SK-N-SH treated with all-trans-retinoic acid at 6 μM for 48 hours (cell line): ENCODE measurements around the gene DSTYK.

Source experiments
- ATAC-seq: fragments of 200-7000 bp; cut with Tn5 transposase; 3 replicates; pipeline ENCODE4 v1.9.1; 2020; ENCODE audit warnings: mild to moderate bottlenecking, moderate library complexity
- ARNTL ChIP-seq: fragments of 450-650 bp; formaldehyde crosslinking; IDR thresholded peaks from 2 replicates; pipeline ENCODE4 v1.5.0; 2020; ENCODE audit warnings: low read depth, mild to moderate bottlenecking, moderate library complexity, borderline replicate concordance
- BACH2 ChIP-seq: fragments of 250-450 bp; sonication (Bioruptor Pico); IDR thresholded peaks from 2 replicates; pipeline ENCODE4 v1.9.0; 2021; ENCODE audit warnings: mild to moderate bottlenecking, borderline replicate concordance
- CSDC2 ChIP-seq: fragments of 250-450 bp; sonication (Bioruptor Pico); IDR thresholded peaks from 2 replicates; pipeline ENCODE4 v1.5.0; 2020; ENCODE audit warnings: mild to moderate bottlenecking, moderate library complexity
- ESRRG ChIP-seq: fragments of 250-450 bp; sonication (Bioruptor Pico); IDR thresholded peaks from 2 replicates; pipeline ENCODE4 v1.6.1; 2021; ENCODE audit warnings: mild to moderate bottlenecking
- GLIS3 ChIP-seq: fragments of 250-450 bp; sonication (Bioruptor Pico); IDR thresholded peaks from 2 replicates; pipeline ENCODE4 v1.5.0; 2020; ENCODE audit warnings: mild to moderate bottlenecking, moderate library complexity
- ISL1 ChIP-seq: fragments of 250-450 bp; sonication (Bioruptor Pico); IDR thresholded peaks from 2 replicates; pipeline ENCODE4 v2.1.2; 2022; ENCODE audit warnings: mild to moderate bottlenecking, moderate library complexity
- OSR1 ChIP-seq: fragments of 250-450 bp; sonication (Bioruptor Pico); IDR thresholded peaks from 2 replicates; pipeline ENCODE4 v1.8.0; 2022; ENCODE audit warnings: moderate library complexity, mild to moderate bottlenecking, inconsistent platforms
- PPARA ChIP-seq: fragments of 250-450 bp; sonication (Bioruptor Pico); IDR thresholded peaks from 2 replicates; pipeline ENCODE4 v1.5.0; 2020; ENCODE audit warnings: mild to moderate bottlenecking, borderline replicate concordance
- RARB ChIP-seq: fragments of 250-450 bp; sonication (Bioruptor Pico); IDR thresholded peaks from 2 replicates; pipeline ENCODE4 v1.8.0; 2021; ENCODE audit warnings: mild to moderate bottlenecking, moderate library complexity
- SNAI2 ChIP-seq: fragments of 250-450 bp; sonication (Bioruptor Pico); IDR thresholded peaks from 2 replicates; pipeline ENCODE4 v1.5.0; 2020; ENCODE audit warnings: mild to moderate bottlenecking, moderate library complexity
- TCF4 ChIP-seq: fragments of 250-450 bp; sonication (Bioruptor Pico); IDR thresholded peaks from 2 replicates; pipeline ENCODE4 v1.8.0; 2021; ENCODE audit warnings: mild to moderate bottlenecking, moderate library complexity, borderline replicate concordance
- TOX ChIP-seq: fragments of 250-450 bp; sonication (Bioruptor Pico); IDR thresholded peaks from 2 replicates; pipeline ENCODE4 v1.8.0; 2021; ENCODE audit warnings: mild to moderate bottlenecking, moderate library complexity, borderline replicate concordance
- ZC3H10 ChIP-seq: fragments of 250-450 bp; sonication (Bioruptor Pico); IDR thresholded peaks from 2 replicates; pipeline ENCODE4 v1.5.1; 2021; ENCODE audit warnings: mild to moderate bottlenecking, moderate library complexity
- ZFP3 ChIP-seq: fragments of 250-450 bp; sonication (Bioruptor Pico); IDR thresholded peaks from 2 replicates; pipeline ENCODE4 v1.5.0; 2020; ENCODE audit warnings: mild to moderate bottlenecking, moderate library complexity
- ZFP30 ChIP-seq: fragments of 450-650 bp; formaldehyde crosslinking; IDR thresholded peaks from 2 replicates; pipeline ENCODE4 v1.5.0; 2022; ENCODE audit warnings: mild to moderate bottlenecking, moderate library complexity
- ZNF565 ChIP-seq: fragments of 450-650 bp; formaldehyde crosslinking; conservative IDR thresholded peaks from 2 replicates; pipeline ENCODE4 v1.5.0; 2020; ENCODE audit warnings: low read depth, mild to moderate bottlenecking, moderate library complexity
- ZNF70 ChIP-seq: fragments of 450-650 bp; formaldehyde crosslinking; IDR thresholded peaks from 2 replicates; pipeline ENCODE4 v1.5.0; 2020; ENCODE audit warnings: mild to moderate bottlenecking, moderate library complexity
- ZNF8 ChIP-seq: fragments of 450-650 bp; formaldehyde crosslinking; IDR thresholded peaks from 2 replicates; pipeline ENCODE4 v1.5.0; 2020; ENCODE audit warnings: mild to moderate bottlenecking, moderate library complexity
- TF ChIP-seq, protein P1 (sequence below): fragments of 250-450 bp; sonication (Bioruptor Pico); IDR thresholded peaks from 2 replicates; pipeline ENCODE4 v1.8.0; 2020; ENCODE audit warnings: mild to moderate bottlenecking, moderate library complexity, borderline replicate concordance
- TF ChIP-seq, protein P2 (sequence below): fragments of 250-450 bp; sonication (Bioruptor Pico); IDR thresholded peaks from 2 replicates; pipeline ENCODE4 v1.5.1; 2021; ENCODE audit warnings: mild to moderate bottlenecking, moderate library complexity
- TF ChIP-seq, protein P3 (sequence below): fragments of 250-450 bp; sonication (Bioruptor Pico); IDR thresholded peaks from 2 replicates; pipeline ENCODE4 v1.8.0; 2021; ENCODE audit warnings: low read depth, mild to moderate bottlenecking, moderate library complexity, borderline replicate concordance
- TF ChIP-seq, protein P4 (sequence below): fragments of 250-450 bp; sonication (Bioruptor Pico); IDR thresholded peaks from 2 replicates; pipeline ENCODE4 v1.5.0; 2020; ENCODE audit warnings: mild to moderate bottlenecking, moderate library complexity

DSTYK gene

DNA sequence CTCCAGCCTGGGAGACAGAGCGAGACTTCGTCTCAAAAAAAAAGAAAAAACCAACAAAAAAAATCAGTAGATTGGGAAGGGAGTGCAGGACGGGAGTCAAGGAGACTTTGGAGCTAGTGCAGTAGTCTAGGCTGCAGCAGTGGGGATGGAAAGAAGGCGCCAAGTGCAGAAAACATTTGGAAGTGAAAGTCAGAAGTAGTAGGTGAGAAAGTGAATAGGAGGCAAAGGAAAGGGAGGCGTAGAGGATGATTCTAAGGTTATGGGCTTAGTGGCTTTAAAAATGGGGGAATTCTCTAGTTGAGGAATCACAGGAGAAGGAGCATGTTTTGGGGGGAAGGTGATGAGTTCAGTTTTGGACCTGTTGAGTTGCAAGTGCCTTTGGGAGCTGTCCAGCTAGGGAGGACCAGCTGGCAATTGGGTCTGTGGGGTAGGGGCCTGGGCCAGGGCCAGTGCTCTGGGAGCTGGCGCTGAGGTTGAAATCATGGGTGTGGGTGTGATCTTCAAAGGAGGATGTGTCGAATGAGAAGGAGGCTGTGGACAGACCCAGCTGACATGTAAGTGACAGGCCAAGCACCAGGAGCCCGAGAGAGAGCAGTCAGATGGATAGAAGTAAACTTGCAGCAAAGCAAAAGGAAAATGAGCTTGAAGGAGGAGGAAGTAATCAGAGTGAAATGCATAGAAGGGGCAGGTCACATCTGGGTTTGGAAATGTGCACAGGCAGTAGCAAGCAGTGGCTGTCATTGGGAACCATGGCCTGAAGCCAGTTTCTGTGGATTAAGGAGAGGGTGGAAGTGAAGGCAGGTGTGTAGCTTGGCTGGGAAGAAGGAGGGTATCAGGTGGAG lies 32.1 kb upstream of the DSTYK start:
- TF ChIP-seq ISL1 (CRISPR knock-in tag) (no peak), TCF4 (no peak), SNAI2 (CRISPR knock-in tag) (no peak), ZNF70 (CRISPR knock-in tag) (no peak), ZC3H10 (CRISPR knock-in tag) (no peak), BACH2 (no peak), RARB (CRISPR knock-in tag) (no peak), ZNF565 (no peak), ARNTL (CRISPR knock-in tag) (no peak), ZFP3 (CRISPR knock-in tag) (no peak), ZFP30 (CRISPR knock-in tag) (no peak), CSDC2 (CRISPR knock-in tag) (no peak), OSR1 (CRISPR knock-in tag) (no peak), TOX (CRISPR knock-in tag) (no peak), GLIS3 (CRISPR knock-in tag) (no peak)
- TF ChIP-seq, protein P1, sequence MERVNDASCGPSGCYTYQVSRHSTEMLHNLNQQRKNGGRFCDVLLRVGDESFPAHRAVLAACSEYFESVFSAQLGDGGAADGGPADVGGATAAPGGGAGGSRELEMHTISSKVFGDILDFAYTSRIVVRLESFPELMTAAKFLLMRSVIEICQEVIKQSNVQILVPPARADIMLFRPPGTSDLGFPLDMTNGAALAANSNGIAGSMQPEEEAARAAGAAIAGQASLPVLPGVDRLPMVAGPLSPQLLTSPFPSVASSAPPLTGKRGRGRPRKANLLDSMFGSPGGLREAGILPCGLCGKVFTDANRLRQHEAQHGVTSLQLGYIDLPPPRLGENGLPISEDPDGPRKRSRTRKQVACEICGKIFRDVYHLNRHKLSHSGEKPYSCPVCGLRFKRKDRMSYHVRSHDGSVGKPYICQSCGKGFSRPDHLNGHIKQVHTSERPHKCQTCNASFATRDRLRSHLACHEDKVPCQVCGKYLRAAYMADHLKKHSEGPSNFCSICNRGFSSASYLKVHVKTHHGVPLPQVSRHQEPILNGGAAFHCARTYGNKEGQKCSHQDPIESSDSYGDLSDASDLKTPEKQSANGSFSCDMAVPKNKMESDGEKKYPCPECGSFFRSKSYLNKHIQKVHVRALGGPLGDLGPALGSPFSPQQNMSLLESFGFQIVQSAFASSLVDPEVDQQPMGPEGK (CRISPR knock-in tag) = no peak
- TF ChIP-seq, protein P2, sequence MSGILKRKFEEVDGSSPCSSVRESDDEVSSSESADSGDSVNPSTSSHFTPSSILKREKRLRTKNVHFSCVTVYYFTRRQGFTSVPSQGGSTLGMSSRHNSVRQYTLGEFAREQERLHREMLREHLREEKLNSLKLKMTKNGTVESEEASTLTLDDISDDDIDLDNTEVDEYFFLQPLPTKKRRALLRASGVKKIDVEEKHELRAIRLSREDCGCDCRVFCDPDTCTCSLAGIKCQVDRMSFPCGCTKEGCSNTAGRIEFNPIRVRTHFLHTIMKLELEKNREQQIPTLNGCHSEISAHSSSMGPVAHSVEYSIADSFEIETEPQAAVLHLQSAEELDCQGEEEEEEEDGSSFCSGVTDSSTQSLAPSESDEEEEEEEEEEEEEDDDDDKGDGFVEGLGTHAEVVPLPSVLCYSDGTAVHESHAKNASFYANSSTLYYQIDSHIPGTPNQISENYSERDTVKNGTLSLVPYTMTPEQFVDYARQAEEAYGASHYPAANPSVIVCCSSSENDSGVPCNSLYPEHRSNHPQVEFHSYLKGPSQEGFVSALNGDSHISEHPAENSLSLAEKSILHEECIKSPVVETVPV (CRISPR knock-in tag) = no peak
- TF ChIP-seq, protein P3, sequence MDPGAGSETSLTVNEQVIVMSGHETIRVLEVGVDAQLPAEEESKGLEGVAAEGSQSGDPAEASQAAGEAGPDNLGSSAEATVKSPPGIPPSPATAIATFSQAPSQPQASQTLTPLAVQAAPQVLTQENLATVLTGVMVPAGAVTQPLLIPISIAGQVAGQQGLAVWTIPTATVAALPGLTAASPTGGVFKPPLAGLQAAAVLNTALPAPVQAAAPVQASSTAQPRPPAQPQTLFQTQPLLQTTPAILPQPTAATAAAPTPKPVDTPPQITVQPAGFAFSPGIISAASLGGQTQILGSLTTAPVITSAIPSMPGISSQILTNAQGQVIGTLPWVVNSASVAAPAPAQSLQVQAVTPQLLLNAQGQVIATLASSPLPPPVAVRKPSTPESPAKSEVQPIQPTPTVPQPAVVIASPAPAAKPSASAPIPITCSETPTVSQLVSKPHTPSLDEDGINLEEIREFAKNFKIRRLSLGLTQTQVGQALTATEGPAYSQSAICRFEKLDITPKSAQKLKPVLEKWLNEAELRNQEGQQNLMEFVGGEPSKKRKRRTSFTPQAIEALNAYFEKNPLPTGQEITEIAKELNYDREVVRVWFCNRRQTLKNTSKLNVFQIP = no peak
- ATAC-seq = no peak

DNA sequence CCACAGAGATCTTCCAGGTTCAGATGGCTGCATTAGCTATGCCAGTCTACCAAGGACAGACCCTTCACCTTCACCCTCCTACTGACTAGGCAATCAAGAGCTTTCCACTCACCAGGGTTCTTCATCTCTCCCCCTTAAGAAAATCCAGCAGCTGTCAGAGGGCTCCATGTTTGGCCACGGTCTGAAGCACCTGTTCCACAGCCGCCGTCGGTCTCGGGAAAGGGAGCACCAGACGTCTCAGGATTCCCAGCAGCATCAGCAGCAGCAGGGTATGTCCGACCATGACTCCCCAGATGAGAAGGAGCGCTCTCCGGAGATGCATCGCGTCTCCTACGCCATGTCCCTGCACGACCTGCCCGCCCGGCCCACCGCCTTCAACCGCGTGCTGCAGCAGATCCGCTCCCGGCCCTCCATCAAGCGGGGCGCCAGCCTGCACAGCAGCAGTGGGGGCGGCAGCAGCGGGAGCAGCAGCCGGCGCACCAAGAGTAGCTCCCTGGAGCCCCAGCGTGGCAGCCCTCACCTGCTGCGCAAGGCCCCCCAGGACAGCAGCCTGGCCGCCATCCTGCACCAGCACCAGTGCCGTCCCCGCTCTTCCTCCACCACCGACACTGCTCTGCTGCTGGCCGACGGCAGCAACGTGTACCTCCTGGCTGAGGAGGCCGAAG lies 30.0 kb upstream of the DSTYK start:
- no peak for ATAC-seq
- TF ChIP-seq ESRRG (CRISPR knock-in tag) (no peak), ZNF70 (CRISPR knock-in tag) (no peak), SNAI2 (CRISPR knock-in tag) (no peak), PPARA (CRISPR knock-in tag) (no peak), TOX (CRISPR knock-in tag) (no peak), OSR1 (CRISPR knock-in tag) (no peak), ISL1 (CRISPR knock-in tag) (no peak), ZNF8 (CRISPR knock-in tag) (no peak), GLIS3 (CRISPR knock-in tag) (no peak)

DNA sequence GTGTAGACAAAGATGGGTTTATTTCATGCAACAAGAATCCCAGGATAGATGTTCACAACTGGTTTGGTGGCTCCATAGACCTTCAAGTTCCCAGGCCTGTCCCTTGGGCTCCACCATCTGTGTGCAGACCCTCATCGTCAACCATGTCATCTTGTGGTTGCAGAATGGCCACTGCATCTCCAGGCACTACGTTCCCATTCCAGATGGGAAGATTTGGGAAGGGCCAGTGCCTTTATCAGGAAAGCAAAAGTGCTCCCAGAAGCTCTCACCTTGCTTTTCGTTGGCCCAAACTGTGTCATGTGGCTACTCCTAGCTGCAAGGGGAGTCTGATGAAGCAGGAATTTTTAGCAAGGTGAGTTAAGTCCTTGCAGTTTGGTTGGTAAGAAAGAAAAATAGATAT lies 29.1 kb upstream of the DSTYK start:
- TF ChIP-seq, protein P1 (CRISPR knock-in tag) = no peak
- TF ChIP-seq, protein P4, sequence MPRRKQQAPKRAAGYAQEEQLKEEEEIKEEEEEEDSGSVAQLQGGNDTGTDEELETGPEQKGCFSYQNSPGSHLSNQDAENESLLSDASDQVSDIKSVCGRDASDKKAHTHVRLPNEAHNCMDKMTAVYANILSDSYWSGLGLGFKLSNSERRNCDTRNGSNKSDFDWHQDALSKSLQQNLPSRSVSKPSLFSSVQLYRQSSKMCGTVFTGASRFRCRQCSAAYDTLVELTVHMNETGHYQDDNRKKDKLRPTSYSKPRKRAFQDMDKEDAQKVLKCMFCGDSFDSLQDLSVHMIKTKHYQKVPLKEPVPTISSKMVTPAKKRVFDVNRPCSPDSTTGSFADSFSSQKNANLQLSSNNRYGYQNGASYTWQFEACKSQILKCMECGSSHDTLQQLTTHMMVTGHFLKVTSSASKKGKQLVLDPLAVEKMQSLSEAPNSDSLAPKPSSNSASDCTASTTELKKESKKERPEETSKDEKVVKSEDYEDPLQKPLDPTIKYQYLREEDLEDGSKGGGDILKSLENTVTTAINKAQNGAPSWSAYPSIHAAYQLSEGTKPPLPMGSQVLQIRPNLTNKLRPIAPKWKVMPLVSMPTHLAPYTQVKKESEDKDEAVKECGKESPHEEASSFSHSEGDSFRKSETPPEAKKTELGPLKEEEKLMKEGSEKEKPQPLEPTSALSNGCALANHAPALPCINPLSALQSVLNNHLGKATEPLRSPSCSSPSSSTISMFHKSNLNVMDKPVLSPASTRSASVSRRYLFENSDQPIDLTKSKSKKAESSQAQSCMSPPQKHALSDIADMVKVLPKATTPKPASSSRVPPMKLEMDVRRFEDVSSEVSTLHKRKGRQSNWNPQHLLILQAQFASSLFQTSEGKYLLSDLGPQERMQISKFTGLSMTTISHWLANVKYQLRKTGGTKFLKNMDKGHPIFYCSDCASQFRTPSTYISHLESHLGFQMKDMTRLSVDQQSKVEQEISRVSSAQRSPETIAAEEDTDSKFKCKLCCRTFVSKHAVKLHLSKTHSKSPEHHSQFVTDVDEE (CRISPR knock-in tag) = no peak
- TF ChIP-seq GLIS3 (CRISPR knock-in tag) (no peak), ZNF565 (no peak), TCF4 (no peak), ZNF8 (CRISPR knock-in tag) (no peak), ZFP3 (CRISPR knock-in tag) (no peak), CSDC2 (CRISPR knock-in tag) (no peak), ZFP30 (CRISPR knock-in tag) (no peak), ZNF70 (CRISPR knock-in tag) (no peak), RARB (CRISPR knock-in tag) (no peak), OSR1 (CRISPR knock-in tag) (no peak)
- TF ChIP-seq, protein P2 (CRISPR knock-in tag) = no peak
- TF ChIP-seq, protein P3 = no peak
- no peak for ATAC-seq
